ENCODE measurements around the gene PADI4. TPM values are rescaled to one million over a fixed set of nuclear protein-coding genes. Genes with fewer than 3 reads are reported as not detected.
A peak's percentile ranks its signal among the peaks of the same experiment; 100 is the strongest.

PADI4 gene
- total RNA-seq, 1 experiment from 2014 or later, result 0.26 TPM

DNA sequence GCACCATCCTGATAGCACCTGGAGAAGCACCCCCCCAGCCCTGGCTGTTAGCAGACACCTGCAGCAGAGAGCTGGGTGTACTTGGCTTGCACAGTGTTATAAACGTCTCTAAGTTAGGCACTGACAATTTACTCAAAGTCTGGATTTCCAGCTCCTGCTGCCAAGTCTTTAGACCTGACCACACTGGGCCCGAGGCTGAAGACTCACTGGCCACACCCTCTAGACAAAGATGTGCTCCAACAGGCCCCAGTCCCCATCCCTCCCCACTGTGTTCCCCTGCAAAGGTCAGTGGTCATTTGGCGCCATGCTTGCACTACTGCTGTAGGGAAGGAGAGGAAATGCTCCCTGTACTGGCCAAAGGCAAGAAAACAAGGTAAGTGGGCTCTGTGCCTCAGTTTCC lies 95.1 kb downstream of the PADI4 start (continued):
- TF ChIP-seq, protein P1, sequence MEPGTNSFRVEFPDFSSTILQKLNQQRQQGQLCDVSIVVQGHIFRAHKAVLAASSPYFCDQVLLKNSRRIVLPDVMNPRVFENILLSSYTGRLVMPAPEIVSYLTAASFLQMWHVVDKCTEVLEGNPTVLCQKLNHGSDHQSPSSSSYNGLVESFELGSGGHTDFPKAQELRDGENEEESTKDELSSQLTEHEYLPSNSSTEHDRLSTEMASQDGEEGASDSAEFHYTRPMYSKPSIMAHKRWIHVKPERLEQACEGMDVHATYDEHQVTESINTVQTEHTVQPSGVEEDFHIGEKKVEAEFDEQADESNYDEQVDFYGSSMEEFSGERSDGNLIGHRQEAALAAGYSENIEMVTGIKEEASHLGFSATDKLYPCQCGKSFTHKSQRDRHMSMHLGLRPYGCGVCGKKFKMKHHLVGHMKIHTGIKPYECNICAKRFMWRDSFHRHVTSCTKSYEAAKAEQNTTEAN (CRISPR knock-in tag; IDR thresholded peaks at IDR 0.05), result no peak

DNA sequence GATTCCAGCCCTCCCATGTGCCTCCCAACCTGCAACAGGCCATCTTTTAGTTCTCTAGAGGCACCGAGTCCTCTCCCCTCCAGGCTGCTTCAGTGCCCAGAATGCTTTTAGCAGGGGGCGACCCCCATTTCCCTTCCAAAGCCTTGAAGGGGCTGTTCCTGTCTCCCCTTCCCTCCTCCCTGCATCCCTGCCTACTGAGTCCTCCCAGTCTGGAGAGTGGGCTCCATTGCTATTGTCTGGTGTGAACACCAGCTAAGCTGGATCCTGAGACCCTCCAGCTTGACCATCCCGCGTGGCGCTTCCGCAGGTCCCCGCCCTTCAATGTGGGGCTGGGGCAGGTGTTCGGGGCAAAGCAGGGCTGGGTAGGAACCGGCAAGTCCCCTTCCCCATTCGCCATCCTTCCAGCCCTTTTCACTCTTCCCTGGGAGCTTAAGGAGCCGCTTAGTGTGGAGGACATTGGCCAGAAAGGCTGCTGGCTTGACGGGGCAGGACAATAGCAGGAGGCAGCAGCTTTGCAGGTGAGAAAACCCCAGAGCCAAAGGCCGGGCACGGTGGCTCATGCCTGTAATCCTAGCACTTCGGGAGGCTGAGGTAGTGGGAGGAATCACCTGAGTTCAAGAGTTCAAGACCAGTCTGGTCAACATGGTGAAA lies 96.2 kb downstream of the PADI4 start:
- Mint-ChIP-seq H3K9me3 (no peaks in the 10 kb centered on the region), H3K36me3 (peaks cover 22% of the 10 kb centered on the region), H3K4me1 (peaks cover 45% of the 10 kb centered on the region), H3K4me3 (no peak overlapping the region), H3K27ac (peak overlapping the region; percentile 81), H3K27me3 (ENCODE audit: low read depth) (no peaks in the 10 kb centered on the region)
- ChIA-PET CTCF (interaction anchor here (0.6 to 2.6 kb wide), 5 partner anchors 48 to 344 kb away, joined by 3 to 10 read pairs (median 3); no protein-coding TSS in a partner anchor), POLR2A (no interaction called here)
- DNase-seq (ENCODE audit: low spot score) (no peak), ATAC-seq (no peak; the same call in 1 of the 2 replicates)
- TF ChIP-seq ZNF263 (CRISPR knock-in tag; IDR thresholded peaks at IDR 0.05; ENCODE audit: low read depth) (peak; percentile 79), OVOL2 (CRISPR knock-in tag; IDR thresholded peaks at IDR 0.05; ENCODE audit: borderline replicate concordance) (no peak), EMX1 (CRISPR knock-in tag; IDR thresholded peaks at IDR 0.05) (0 out of 2 replicates have a peak, but pooled peaks have one; percentile 30), ATF1 (CRISPR knock-in tag; IDR thresholded peaks at IDR 0.05) (0 out of 2 replicates have a peak, but pooled peaks have one; percentile 56)

DNA sequence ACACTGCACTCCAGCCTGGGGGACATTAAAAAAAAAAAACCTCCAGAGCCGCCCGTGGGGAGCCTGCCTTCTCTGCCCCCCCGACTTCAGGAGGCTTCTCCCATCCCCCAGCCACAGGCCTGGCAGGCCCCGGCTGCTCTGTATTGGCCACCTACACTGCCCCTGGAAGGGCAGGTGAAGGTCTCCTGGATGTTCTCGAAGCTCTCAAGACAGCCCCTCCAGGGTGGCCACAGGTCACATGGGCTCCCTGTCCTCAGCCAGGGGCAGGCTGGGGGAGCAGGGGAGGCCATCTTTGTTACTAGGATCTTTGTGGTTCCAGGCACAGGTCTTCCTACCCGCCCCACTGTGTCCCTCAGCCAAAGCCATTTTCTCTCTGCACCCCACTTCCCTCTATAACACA lies 96.8 kb downstream of the PADI4 start:
- ATAC-seq (peak; percentile 6), DNase-seq (ENCODE audit: low spot score) (no peak)
- Mint-ChIP-seq H3K4me1 (peaks cover 49% of the 10 kb centered on the region), H3K9me3 (no peaks in the 10 kb centered on the region), H3K36me3 (peaks cover 29% of the 10 kb centered on the region), H3K27me3 (ENCODE audit: low read depth) (no peaks in the 10 kb centered on the region), H3K4me3 (no peak overlapping the region), H3K27ac (peak overlapping the region; percentile 74)
- ChIA-PET POLR2A (no interaction called here), CTCF (interaction anchor here (0.7 to 2.6 kb wide), 8 partner anchors 8 to 345 kb away, joined by 3 to 10 read pairs (median 4); no protein-coding TSS in a partner anchor)
- TF ChIP-seq NR1H2 (CRISPR knock-in tag; IDR thresholded peaks at IDR 0.05) (no peak), MYBL2 (CRISPR knock-in tag; IDR thresholded peaks at IDR 0.05) (no peak), GRHL2 (CRISPR knock-in tag; IDR thresholded peaks at IDR 0.05; ENCODE audit: insufficient replicate concordance, severe bottlenecking) (no peak), TEAD1 (CRISPR knock-in tag; IDR thresholded peaks at IDR 0.05) (no peak), FOXJ3 (CRISPR knock-in tag; IDR thresholded peaks at IDR 0.05; ENCODE audit: borderline replicate concordance) (no peak), JUN (CRISPR knock-in tag; IDR thresholded peaks at IDR 0.05) (no peak), FOXP1 (CRISPR knock-in tag; IDR thresholded peaks at IDR 0.05; ENCODE audit: borderline replicate concordance) (no peak), NFYB (CRISPR knock-in tag; conservative IDR thresholded peaks at IDR 0.05; ENCODE audit: low read depth) (no peak), TEAD4 (CRISPR knock-in tag; IDR thresholded peaks at IDR 0.05) (no peak), ETV6 (CRISPR knock-in tag; IDR thresholded peaks at IDR 0.05) (no peak), CREB1 (CRISPR knock-in tag; IDR thresholded peaks at IDR 0.05) (0 out of 2 replicates have a peak, but pooled peaks have one; percentile 30)
- TF ChIP-seq, protein P2, sequence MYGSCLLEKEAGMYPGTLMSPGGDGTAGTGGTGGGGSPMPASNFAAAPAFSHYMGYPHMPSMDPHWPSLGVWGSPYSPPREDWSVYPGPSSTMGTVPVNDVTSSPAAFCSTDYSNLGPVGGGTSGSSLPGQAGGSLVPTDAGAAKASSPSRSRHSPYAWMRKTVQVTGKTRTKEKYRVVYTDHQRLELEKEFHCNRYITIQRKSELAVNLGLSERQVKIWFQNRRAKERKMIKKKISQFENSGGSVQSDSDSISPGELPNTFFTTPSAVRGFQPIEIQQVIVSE (CRISPR knock-in tag; IDR thresholded peaks at IDR 0.05; ENCODE audit: borderline replicate concordance), result no peak
- TF ChIP-seq, protein P3, sequence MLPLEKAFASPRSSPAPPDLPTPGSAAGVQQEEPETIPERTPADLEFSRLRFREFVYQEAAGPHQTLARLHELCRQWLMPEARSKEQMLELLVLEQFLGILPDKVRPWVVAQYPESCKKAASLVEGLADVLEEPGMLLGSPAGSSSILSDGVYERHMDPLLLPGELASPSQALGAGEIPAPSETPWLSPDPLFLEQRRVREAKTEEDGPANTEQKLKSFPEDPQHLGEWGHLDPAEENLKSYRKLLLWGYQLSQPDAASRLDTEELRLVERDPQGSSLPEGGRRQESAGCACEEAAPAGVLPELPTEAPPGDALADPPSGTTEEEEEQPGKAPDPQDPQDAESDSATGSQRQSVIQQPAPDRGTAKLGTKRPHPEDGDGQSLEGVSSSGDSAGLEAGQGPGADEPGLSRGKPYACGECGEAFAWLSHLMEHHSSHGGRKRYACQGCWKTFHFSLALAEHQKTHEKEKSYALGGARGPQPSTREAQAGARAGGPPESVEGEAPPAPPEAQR (CRISPR knock-in tag; IDR thresholded peaks at IDR 0.05), result no peak
- TF ChIP-seq, protein P4, sequence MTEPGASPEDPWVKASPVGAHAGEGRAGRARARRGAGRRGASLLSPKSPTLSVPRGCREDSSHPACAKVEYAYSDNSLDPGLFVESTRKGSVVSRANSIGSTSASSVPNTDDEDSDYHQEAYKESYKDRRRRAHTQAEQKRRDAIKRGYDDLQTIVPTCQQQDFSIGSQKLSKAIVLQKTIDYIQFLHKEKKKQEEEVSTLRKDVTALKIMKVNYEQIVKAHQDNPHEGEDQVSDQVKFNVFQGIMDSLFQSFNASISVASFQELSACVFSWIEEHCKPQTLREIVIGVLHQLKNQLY (CRISPR knock-in tag; IDR thresholded peaks at IDR 0.05), result no peak
- TF ChIP-seq, protein P5, sequence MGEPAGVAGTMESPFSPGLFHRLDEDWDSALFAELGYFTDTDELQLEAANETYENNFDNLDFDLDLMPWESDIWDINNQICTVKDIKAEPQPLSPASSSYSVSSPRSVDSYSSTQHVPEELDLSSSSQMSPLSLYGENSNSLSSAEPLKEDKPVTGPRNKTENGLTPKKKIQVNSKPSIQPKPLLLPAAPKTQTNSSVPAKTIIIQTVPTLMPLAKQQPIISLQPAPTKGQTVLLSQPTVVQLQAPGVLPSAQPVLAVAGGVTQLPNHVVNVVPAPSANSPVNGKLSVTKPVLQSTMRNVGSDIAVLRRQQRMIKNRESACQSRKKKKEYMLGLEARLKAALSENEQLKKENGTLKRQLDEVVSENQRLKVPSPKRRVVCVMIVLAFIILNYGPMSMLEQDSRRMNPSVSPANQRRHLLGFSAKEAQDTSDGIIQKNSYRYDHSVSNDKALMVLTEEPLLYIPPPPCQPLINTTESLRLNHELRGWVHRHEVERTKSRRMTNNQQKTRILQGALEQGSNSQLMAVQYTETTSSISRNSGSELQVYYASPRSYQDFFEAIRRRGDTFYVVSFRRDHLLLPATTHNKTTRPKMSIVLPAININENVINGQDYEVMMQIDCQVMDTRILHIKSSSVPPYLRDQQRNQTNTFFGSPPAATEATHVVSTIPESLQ (CRISPR knock-in tag; IDR thresholded peaks at IDR 0.05), result no peak
- TF ChIP-seq, protein P6, sequence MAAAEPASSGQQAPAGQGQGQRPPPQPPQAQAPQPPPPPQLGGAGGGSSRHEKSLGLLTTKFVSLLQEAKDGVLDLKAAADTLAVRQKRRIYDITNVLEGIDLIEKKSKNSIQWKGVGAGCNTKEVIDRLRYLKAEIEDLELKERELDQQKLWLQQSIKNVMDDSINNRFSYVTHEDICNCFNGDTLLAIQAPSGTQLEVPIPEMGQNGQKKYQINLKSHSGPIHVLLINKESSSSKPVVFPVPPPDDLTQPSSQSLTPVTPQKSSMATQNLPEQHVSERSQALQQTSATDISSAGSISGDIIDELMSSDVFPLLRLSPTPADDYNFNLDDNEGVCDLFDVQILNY (CRISPR knock-in tag; IDR thresholded peaks at IDR 0.05), result no peak
- TF ChIP-seq, protein P7, sequence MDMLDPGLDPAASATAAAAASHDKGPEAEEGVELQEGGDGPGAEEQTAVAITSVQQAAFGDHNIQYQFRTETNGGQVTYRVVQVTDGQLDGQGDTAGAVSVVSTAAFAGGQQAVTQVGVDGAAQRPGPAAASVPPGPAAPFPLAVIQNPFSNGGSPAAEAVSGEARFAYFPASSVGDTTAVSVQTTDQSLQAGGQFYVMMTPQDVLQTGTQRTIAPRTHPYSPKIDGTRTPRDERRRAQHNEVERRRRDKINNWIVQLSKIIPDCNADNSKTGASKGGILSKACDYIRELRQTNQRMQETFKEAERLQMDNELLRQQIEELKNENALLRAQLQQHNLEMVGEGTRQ (CRISPR knock-in tag; IDR thresholded peaks at IDR 0.05), result peak; percentile 62
- TF ChIP-seq, protein P8, sequence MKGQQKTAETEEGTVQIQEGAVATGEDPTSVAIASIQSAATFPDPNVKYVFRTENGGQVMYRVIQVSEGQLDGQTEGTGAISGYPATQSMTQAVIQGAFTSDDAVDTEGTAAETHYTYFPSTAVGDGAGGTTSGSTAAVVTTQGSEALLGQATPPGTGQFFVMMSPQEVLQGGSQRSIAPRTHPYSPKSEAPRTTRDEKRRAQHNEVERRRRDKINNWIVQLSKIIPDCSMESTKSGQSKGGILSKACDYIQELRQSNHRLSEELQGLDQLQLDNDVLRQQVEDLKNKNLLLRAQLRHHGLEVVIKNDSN (CRISPR knock-in tag; IDR thresholded peaks at IDR 0.05), result peak; percentile 44; the same call in 1 of the 2 replicates
